Measurements from ENCODE around the gene DHRS13. TPM values are rescaled to one million over a fixed set of nuclear protein-coding genes. Genes with fewer than 3 reads are reported as not detected.
A peak's percentile ranks its signal among the peaks of the same experiment; 100 is the strongest.
"Not testable (repeated sequence)": the region's sequence is repeated elsewhere in the genome, so short reads cannot be mapped to it uniquely, and the experiment has no call there.

The DHRS13 gene
- total RNA-seq, 1 experiment from 2014 or later = 5.1 TPM

- ATAC-seq (no peak), DNase-seq (no peak)
- H3K4me1 ChIP-seq (ENCODE audit: insufficient read depth, low read length) = peaks cover 15% of the 10 kb centered on the region
- H3K27ac ChIP-seq (ENCODE audit: low read length) = no peak overlapping the region
- no peak overlapping the region for H3K4me2 ChIP-seq (ENCODE audit: low read length)
- H3K9me3 ChIP-seq (ENCODE audit: low read length) = no peaks in the 10 kb centered on the region
- no peak overlapping the region for H2AFZ ChIP-seq (ENCODE audit: low read length)
- no peak overlapping the region for H3K4me3 ChIP-seq (ENCODE audit: low read length)
- ChIA-PET CTCF (no interaction called here), POLR2A (ENCODE audit: unreplicated experiment) (no interaction called here)
- peaks cover 5% of the 10 kb centered on the region; the same call in 1 of the 2 replicates for H3K36me3 ChIP-seq (ENCODE audit: low read depth, low read length)
- no peaks in the 10 kb centered on the region for H3K9me2 ChIP-seq (replicated peaks; ENCODE audit: low read length)
- H3F3A ChIP-seq (ENCODE audit: low read length, unreplicated experiment) = no peaks in the 10 kb centered on the region
- BruUV-seq (replicated peaks) = no TSS peak
- H4K20me1 ChIP-seq (ENCODE audit: low read length) = peaks cover 8% of the 10 kb centered on the region; the same call in 1 of the 2 replicates
- H3K9ac ChIP-seq (ENCODE audit: low read length) = 0 out of 2 replicates have a peak overlapping the region, but pooled peaks have one; percentile 52
- TF ChIP-seq, protein P1, sequence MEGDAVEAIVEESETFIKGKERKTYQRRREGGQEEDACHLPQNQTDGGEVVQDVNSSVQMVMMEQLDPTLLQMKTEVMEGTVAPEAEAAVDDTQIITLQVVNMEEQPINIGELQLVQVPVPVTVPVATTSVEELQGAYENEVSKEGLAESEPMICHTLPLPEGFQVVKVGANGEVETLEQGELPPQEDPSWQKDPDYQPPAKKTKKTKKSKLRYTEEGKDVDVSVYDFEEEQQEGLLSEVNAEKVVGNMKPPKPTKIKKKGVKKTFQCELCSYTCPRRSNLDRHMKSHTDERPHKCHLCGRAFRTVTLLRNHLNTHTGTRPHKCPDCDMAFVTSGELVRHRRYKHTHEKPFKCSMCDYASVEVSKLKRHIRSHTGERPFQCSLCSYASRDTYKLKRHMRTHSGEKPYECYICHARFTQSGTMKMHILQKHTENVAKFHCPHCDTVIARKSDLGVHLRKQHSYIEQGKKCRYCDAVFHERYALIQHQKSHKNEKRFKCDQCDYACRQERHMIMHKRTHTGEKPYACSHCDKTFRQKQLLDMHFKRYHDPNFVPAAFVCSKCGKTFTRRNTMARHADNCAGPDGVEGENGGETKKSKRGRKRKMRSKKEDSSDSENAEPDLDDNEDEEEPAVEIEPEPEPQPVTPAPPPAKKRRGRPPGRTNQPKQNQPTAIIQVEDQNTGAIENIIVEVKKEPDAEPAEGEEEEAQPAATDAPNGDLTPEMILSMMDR (conservative IDR thresholded peaks at IDR 0.05; ENCODE audit: low read depth, low read length) = no peak
- TF ChIP-seq EZH2phosphoT487 (IDR thresholded peaks at IDR 0.05; ENCODE audit: borderline replicate concordance, low read length) (no peak), EZH2 (IDR thresholded peaks at IDR 0.05; ENCODE audit: low read length, unreplicated experiment) (no peak)
- no peaks in the 10 kb centered on the region for H3K27me3 ChIP-seq (ENCODE audit: low read length)
- intact Hi-C loops (cut with micrococcal nuclease) = no loop called here
- peaks cover 87% of the 10 kb centered on the region for H3K79me2 ChIP-seq (ENCODE audit: low read length)
Measured at GRCh38 chr17:28935744-28936460, 33.0 kb upstream of the DHRS13 start.

DNA sequence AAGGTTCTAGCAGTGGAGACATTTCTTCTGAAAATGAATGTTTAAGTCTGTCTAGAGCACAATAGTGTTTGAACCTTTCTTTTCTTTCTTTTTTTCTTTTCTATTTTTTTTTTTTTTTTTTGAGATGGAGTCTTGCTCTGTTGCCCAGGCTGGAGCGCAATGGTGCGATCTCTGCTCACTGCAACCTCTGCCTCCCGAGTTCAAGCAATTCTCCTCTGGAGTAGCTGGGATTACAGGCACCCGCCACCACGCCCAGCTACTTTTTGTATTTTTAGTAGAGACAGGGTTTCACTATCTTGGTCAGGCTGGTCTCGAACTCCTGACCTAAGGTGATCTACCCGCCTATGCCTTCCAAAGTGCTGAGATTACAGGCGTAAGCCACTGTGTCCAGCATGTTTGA is 31.6 kb upstream of the DHRS13 start:
- H3F3A ChIP-seq (ENCODE audit: low read length, unreplicated experiment); H3K36me3 ChIP-seq (ENCODE audit: low read depth, low read length); CTCF ChIA-PET; H3K4me2 ChIP-seq (ENCODE audit: low read length); ATAC-seq; H3K27ac ChIP-seq (ENCODE audit: low read length); POLR2A ChIA-PET (ENCODE audit: unreplicated experiment); H3K9me2 ChIP-seq (replicated peaks; ENCODE audit: low read length); H2AFZ ChIP-seq (ENCODE audit: low read length); H3K4me3 ChIP-seq (ENCODE audit: low read length); intact Hi-C loops (cut with micrococcal nuclease); DNase-seq; H3K27me3 ChIP-seq (ENCODE audit: low read length); BruUV-seq (replicated peaks); H3K9ac ChIP-seq (ENCODE audit: low read length); H4K20me1 ChIP-seq (ENCODE audit: low read length); H3K9me3 ChIP-seq (ENCODE audit: low read length): not testable (repeated sequence)
- peaks cover 15% of the 10 kb centered on the region for H3K4me1 ChIP-seq (ENCODE audit: insufficient read depth, low read length)
- peaks cover 87% of the 10 kb centered on the region for H3K79me2 ChIP-seq (ENCODE audit: low read length)

DNA sequence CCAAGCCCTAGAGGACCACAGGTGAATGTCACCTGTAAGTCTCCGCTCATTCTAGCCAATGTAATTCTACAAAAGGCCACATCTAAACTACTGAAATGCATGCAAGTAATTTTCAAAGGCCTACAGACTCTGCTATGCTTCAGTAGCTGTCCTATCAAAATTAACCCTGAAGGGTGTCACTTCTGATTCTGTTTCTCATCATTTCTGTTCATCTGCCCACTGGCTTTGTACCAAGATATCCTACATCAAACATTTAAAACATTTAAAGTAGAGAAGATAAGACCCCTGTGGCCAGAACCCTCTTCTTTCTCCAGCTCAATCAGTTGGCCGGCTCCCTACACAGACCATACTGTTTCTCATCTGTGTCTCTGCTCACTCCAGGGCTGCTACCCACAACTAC is 26.9 kb upstream of the DHRS13 start:
- no peaks in the 10 kb centered on the region for H3K27me3 ChIP-seq (ENCODE audit: low read length)
- H4K20me1 ChIP-seq (ENCODE audit: low read length) = peaks cover 9% of the 10 kb centered on the region; the same call in 1 of the 2 replicates
- TF ChIP-seq, protein P1 (conservative IDR thresholded peaks at IDR 0.05; ENCODE audit: low read depth, low read length) = no peak
- TF ChIP-seq EZH2phosphoT487 (IDR thresholded peaks at IDR 0.05; ENCODE audit: borderline replicate concordance, low read length) (no peak), EZH2 (IDR thresholded peaks at IDR 0.05; ENCODE audit: low read length, unreplicated experiment) (no peak)
- H3K4me2 ChIP-seq (ENCODE audit: low read length) = no peak overlapping the region
- H2AFZ ChIP-seq (ENCODE audit: low read length) = no peak overlapping the region
- H3K9ac ChIP-seq (ENCODE audit: low read length) = no peak overlapping the region
- peaks cover 56% of the 10 kb centered on the region for H3K79me2 ChIP-seq (ENCODE audit: low read length)
- H3K4me1 ChIP-seq (ENCODE audit: insufficient read depth, low read length) = peaks cover 18% of the 10 kb centered on the region
- no peaks in the 10 kb centered on the region for H3K9me2 ChIP-seq (replicated peaks; ENCODE audit: low read length)
- H3K27ac ChIP-seq (ENCODE audit: low read length) = no peak overlapping the region
- no peaks in the 10 kb centered on the region for H3F3A ChIP-seq (ENCODE audit: low read length, unreplicated experiment)
- BruUV-seq (replicated peaks) = no TSS peak
- no peak overlapping the region for H3K4me3 ChIP-seq (ENCODE audit: low read length)
- intact Hi-C loops (cut with micrococcal nuclease) = no loop called here
- no peaks in the 10 kb centered on the region for H3K9me3 ChIP-seq (ENCODE audit: low read length)
- ChIA-PET POLR2A (ENCODE audit: unreplicated experiment) (no interaction called here), CTCF (no interaction called here)
- peaks cover 24% of the 10 kb centered on the region for H3K36me3 ChIP-seq (ENCODE audit: low read depth, low read length)
- DNase-seq = no peak
- ATAC-seq = no peak
